Urinary bladder (tissue), 4 donors: ENCODE measurements around the gene SIK3. TPM values are rescaled to one million over a fixed set of nuclear protein-coding genes. Genes with fewer than 3 reads are reported as not detected.

Source experiments
- DNase-seq: peaks from one replicate; pipeline ENCODE4 v3.0.0-alpha.2; 2015; ENCODE audit errors: extremely low spot score
- H3K27ac ChIP-seq: one replicate; pipeline ENCODE4 v1.5.1; 2013; ENCODE audit warnings: low read depth, mild to moderate bottlenecking, moderate library complexity
- H3K36me3 ChIP-seq: one replicate; pipeline ENCODE4 v1.6.1; 2013; ENCODE audit warnings: mild to moderate bottlenecking, moderate library complexity; ENCODE audit not compliant: insufficient read depth
- H3K4me1 ChIP-seq: one replicate; pipeline ENCODE4 v1.6.1; 2013; ENCODE audit warnings: mild to moderate bottlenecking, moderate library complexity; ENCODE audit not compliant: insufficient read depth
- H3K4me3 ChIP-seq: one replicate; pipeline ENCODE4 v1.5.1; 2013; ENCODE audit warnings: low read depth, low read length
- WGBS: extraction: QIAGEN DNeasy Blood & Tissue Kit; methylation state at CpG from one replicate; pipeline ENCODE4 v1.1.7; 2013; 5-methylcytosine and 5-hydroxymethylcytosine counted together
- polyA plus RNA-seq: library from polyadenylated mRNA; stranded (reverse); fragments of 200-250 nt; gene quantifications from one replicate; pipeline ENCODE4 v1.2.3, GENCODE V29; 2013
- total RNA-seq: library from RNA; depleted of rRNA; stranded (reverse); fragments of >200 nt; gene quantifications from one replicate; pipeline ENCODE4 v1.2.3, GENCODE V29; 2014
- donor health status: healthy with polysubstance abuse.
- donor health status: healthy.

The SIK3 gene
- total and polyA plus RNA-seq, 2 donors = 17.2 to 24.0 TPM

DNA sequence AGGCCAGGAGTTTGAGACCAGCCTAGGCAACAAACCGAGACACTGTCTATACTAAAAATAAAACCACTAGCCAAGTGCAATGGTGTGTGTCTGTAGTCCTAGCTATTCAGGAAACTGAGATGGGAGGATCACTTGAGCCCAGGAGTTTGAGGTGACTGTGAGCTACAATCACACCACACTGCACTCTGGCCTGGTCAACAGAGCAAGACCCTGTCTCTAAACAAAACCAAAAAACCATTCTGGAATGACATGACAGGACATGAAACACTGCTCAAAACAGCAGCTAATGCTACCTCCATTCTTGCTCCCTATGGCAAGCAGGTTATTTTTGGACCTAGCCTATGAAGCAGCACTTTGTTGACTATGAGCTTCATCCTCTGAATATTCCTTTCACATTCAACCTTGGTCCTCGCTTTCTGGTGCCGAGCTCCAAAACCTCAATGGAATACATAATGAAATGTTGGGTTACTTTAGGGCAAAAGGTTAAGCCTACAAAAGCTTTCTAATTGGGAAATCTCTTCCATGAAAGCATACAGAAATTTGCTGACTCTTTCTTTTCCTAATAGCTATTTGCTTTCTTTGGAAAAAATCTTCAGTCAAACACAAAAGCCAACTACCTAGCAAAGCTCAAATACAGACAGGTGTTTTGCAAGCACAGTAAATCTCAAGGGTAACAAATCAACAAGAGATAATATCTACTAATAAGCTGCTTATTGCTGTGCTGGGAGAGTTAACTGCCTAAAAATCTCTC, 21.1 kb downstream of the SIK3 start:
- Histone ChIP-seq H3K4me3 (no peak overlapping the region), H3K4me1 (peaks cover 3% of the 10 kb centered on the region), H3K36me3 (no peaks in the 10 kb centered on the region), H3K27ac (no peak overlapping the region)
- 79% methylated on average over 3 of the region's 3 CpGs for WGBS
- DNase-seq = no peak

DNA sequence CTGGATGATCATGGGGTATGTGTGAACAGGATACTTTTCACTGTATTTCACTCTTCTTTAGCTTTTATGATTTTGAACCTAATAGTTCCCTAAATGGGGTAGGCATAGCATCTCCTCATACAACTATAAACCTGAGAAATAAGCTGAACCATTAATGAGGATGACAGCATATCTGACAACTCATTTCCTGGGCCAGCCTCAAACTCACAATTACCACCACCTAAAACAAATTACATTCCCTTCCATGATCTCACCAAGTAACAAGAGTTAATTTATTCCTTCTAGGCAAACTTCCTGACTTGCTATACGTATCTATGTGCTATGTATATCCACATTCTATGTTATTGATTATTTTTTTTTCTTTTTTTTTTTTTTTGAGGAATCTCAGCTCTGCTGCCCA, 23.0 kb downstream of the SIK3 start:
- Histone ChIP-seq H3K27ac (no peak overlapping the region), H3K36me3 (no peaks in the 10 kb centered on the region), H3K4me3 (no peak overlapping the region), H3K4me1 (peaks cover 3% of the 10 kb centered on the region)
- WGBS = 81% methylated on average over 1 of the region's 1 CpG
- no peak for DNase-seq

- Histone ChIP-seq H3K36me3 (no peaks in the 10 kb centered on the region), H3K4me1 (peaks cover 3% of the 10 kb centered on the region), H3K4me3 (no peak overlapping the region), H3K27ac (no peak overlapping the region)
- DNase-seq = no peak
Observed at GRCh38 chr11:117074119-117074518, 24.1 kb downstream of the SIK3 start.

DNA sequence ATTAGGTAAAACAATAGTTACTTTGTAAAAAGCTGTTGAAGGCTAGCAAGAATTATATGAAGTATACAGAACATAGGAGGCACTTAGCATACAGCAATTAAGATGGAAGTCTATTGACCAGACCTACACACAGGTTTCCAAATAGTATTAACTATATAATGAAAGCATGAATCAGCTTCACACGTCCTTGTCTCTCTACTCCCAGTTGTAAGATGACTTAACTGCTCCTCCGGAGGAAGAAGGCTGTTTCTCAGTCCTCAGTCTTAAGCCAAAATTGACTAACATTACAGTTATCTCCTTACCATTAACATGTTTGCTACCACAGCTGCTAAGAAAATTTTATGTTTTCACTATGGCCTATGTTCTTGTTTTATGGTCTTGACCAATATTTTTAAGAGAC, 24.7 kb downstream of the SIK3 start:
- H3K36me3 ChIP-seq = no peaks in the 10 kb centered on the region
- 38% methylated on average over 2 of the region's 2 CpGs for WGBS
- H3K4me3 ChIP-seq = no peak overlapping the region
- H3K4me1 ChIP-seq = peaks cover 3% of the 10 kb centered on the region
- DNase-seq = no peak
- H3K27ac ChIP-seq = no peak overlapping the region

GRCh38 chr11:117072517-117073461, 25.4 kb downstream of the SIK3 start:
- H3K27ac ChIP-seq = no peak overlapping the region
- no peak for DNase-seq
- H3K4me3 ChIP-seq = no peak overlapping the region
- H3K36me3 ChIP-seq = no peaks in the 10 kb centered on the region
- H3K4me1 ChIP-seq = peaks cover 3% of the 10 kb centered on the region
- 63% methylated on average over 5 of the region's 5 CpGs for WGBS

- H3K4me3 ChIP-seq = no peak overlapping the region
- H3K27ac ChIP-seq = no peak overlapping the region
- WGBS = 47% methylated on average over 3 of the region's 3 CpGs
- DNase-seq = no peak
- peaks cover 3% of the 10 kb centered on the region for H3K4me1 ChIP-seq
- no peaks in the 10 kb centered on the region for H3K36me3 ChIP-seq
Observed at GRCh38 chr11:117071344-117071787, 26.9 kb downstream of the SIK3 start.

DNA sequence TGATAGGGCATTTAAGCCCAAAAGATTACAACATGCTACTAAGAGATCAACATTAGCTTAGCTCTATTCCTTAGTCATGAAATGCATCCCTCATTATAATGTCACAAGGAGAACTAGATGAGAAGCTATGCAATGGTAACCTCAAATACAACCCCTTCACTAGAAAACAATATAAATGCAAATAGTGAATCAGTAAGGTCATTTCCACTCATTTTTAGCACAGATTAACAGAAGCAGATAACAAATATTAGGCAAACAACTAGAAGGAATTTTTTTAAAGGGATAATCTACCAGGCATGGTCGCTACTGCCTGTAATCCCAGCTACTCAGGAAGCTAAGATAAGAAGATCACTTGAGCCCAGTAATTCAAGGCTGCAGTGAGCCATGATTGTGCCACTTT, 28.2 kb downstream of the SIK3 start:
- Histone ChIP-seq H3K27ac (no peak overlapping the region), H3K4me1 (peaks cover 3% of the 10 kb centered on the region), H3K4me3 (no peak overlapping the region), H3K36me3 (no peaks in the 10 kb centered on the region)
- DNase-seq = no peak
- 40% methylated on average over 1 of the region's 1 CpG for WGBS

DNA sequence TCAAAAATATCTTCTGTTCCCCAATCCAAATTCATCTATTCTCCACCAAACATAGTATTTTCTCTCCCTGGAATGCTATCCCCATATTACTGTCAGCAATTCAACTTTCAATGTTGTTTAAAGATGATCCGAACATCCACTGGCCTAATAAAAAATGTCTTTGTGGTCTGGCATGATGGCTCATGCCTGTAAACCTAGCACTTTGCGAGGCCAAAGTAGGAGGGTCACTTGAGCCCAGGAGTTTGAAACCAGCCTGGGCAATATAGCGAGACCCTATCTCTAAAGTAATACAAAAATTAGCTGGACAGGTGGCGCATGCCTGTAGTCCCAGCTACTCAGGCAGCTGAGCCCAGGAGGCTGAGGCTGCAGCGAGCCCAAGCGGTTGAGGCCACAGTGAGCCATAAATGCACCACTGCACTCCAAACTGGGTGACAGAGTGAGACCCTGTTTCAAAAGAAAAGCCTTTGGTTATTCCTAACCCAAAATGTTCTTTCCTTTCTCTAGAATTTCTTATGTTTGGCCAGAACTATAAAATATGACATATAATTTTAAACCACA, 29.8 kb downstream of the SIK3 start:
- H3K4me1 ChIP-seq = peaks cover 3% of the 10 kb centered on the region
- H3K4me3 ChIP-seq = no peak overlapping the region
- no peak for DNase-seq
- no peaks in the 10 kb centered on the region for H3K36me3 ChIP-seq
- 82% methylated on average over 6 of the region's 6 CpGs for WGBS
- H3K27ac ChIP-seq = no peak overlapping the region

DNA sequence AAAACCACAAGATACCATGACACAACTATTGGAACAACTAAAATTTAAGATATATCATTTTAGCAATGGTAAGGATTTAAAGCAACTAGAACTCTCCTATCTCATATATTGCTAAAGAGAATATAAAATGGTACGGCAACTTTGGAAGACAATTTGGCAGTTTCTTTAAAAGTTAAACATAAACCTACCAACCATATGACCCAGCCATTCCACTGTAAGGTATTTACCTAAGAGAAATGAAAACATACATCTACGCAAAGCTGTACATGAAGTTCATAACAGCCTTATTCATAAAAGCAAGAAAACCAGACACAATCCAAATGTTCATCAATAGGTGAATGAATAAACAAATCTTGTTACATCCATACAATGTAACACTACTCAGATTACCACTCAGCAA, 31.3 kb downstream of the SIK3 start:
- no peak overlapping the region for H3K27ac ChIP-seq
- no peak for DNase-seq
- 99% methylated on average over 2 of the region's 2 CpGs for WGBS
- H3K36me3 ChIP-seq = no peaks in the 10 kb centered on the region
- H3K4me1 ChIP-seq = no peaks in the 10 kb centered on the region
- H3K4me3 ChIP-seq = no peak overlapping the region

DNA sequence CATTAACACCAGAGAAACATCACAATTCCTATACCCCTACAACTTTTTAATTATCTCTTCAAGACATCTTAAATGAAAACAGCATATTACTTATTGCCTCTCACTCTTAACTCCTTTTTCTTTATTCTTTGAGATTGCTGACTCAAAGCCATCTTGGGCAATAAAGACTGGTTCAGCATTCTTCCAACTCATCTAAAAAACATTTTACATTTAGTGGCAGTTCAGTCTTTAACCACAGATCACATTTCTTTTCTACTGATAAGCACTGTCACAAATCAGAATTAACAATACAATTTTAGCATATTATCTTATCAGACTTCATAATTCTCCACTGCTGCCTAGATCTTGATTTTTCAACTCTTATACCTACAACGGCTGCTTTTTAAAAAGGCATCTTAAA, 34.0 kb downstream of the SIK3 start:
- WGBS = 50% methylated on average over 1 of the region's 1 CpG
- no peak for DNase-seq
- Histone ChIP-seq H3K4me1 (no peaks in the 10 kb centered on the region), H3K4me3 (no peak overlapping the region), H3K36me3 (no peaks in the 10 kb centered on the region), H3K27ac (no peak overlapping the region)

- Histone ChIP-seq H3K36me3 (no peaks in the 10 kb centered on the region), H3K4me3 (no peak overlapping the region), H3K4me1 (no peaks in the 10 kb centered on the region), H3K27ac (no peak overlapping the region)
- DNase-seq = no peak
- WGBS = 93% methylated on average over 2 of the region's 2 CpGs
Observed at GRCh38 chr11:117062498-117062897, 35.7 kb downstream of the SIK3 start.

GRCh38 chr11:117061256-117061655, 37.0 kb downstream of the SIK3 start:
- H3K4me3 ChIP-seq = no peak overlapping the region
- H3K4me1 ChIP-seq = no peaks in the 10 kb centered on the region
- DNase-seq = no peak
- H3K36me3 ChIP-seq = no peaks in the 10 kb centered on the region
- 94% methylated on average over 5 of the region's 5 CpGs for WGBS
- no peak overlapping the region for H3K27ac ChIP-seq

GRCh38 chr11:117059611-117060148, 38.5 kb downstream of the SIK3 start:
- H3K4me1 ChIP-seq = no peaks in the 10 kb centered on the region
- 87% methylated on average over 3 of the region's 3 CpGs for WGBS
- H3K4me3 ChIP-seq = no peak overlapping the region
- H3K36me3 ChIP-seq = no peaks in the 10 kb centered on the region
- no peak overlapping the region for H3K27ac ChIP-seq
- no peak for DNase-seq
